Sigmoid colon (tissue), 4 donors: ENCODE data around the gene CDC14B.

Source experiments
- CTCF ChIP-seq, 4 experiments: fragments of 450-650 bp in 3 of 4; fragments of 200-600 bp in 1 of 4; IDR thresholded peaks; one replicate each; pipeline ENCODE4 v1.5.1; 2016 to 2019; ENCODE audit warnings: antibody characterized with exemption in 4 of 4, mild to moderate bottlenecking in 3 of 4, moderate library complexity in 2 of 4
- EP300 ChIP-seq, 4 donors: sonication (generic); formaldehyde crosslinking; IDR thresholded peaks; one replicate each; pipeline ENCODE4 v1.6.1; 2017; ENCODE audit warnings: antibody characterized with exemption in 4 of 4
- POLR2A ChIP-seq, 2 donors: fragments of 450-650 bp; IDR thresholded peaks; one replicate each; pipeline ENCODE4 v1.6.1; 2016; ENCODE audit warnings: antibody characterized with exemption in 2 of 2, mild to moderate bottlenecking in 2 of 2, moderate library complexity in 2 of 2
- POLR2AphosphoS5 ChIP-seq, 4 donors: sonication (generic); formaldehyde crosslinking; IDR thresholded peaks; one replicate each; pipeline ENCODE4 v1.6.1; 2017; ENCODE audit warnings: antibody characterized with exemption in 4 of 4

- TF ChIP-seq CTCF (IDR thresholded peaks at IDR 0.05), result no peak
- no peak for TF ChIP-seq POLR2AphosphoS5 (IDR thresholded peaks at IDR 0.05)
- no peak for TF ChIP-seq EP300 (IDR thresholded peaks at IDR 0.05)
- no peak for TF ChIP-seq POLR2A (IDR thresholded peaks at IDR 0.05)
Observed at GRCh38 chr9:96496368-96497116, 123.1 kb downstream of the CDC14B start.
